Measurements from ENCODE around the gene CPNE1.

CPNE1 gene

GRCh38 chr20:35654415-35654814 lies 10.3 kb downstream of the CPNE1 start:
- no peak overlapping the region for H3K4me3 ChIP-seq (ENCODE audit: low read depth, low read length)

- H3K4me3 ChIP-seq (ENCODE audit: low read depth, low read length), result no peak overlapping the region
These were observed 10.8 kb downstream of the CPNE1 start for GRCh38 chr20:35653893-35654292.

GRCh38 chr20:35653430-35653734 lies 11.3 kb downstream of the CPNE1 start:
- H3K4me3 ChIP-seq (ENCODE audit: low read depth, low read length), result no peak overlapping the region

- no peak overlapping the region for H3K4me3 ChIP-seq (ENCODE audit: low read depth, low read length)
These were observed 11.9 kb downstream of the CPNE1 start for GRCh38 chr20:35652641-35653429.

GRCh38 chr20:35651958-35652357 lies 12.7 kb downstream of the CPNE1 start:
- no peak overlapping the region for H3K4me3 ChIP-seq (ENCODE audit: low read depth, low read length)

- H3K4me3 ChIP-seq (ENCODE audit: low read depth, low read length), result no peak overlapping the region
These were observed 14.1 kb downstream of the CPNE1 start for GRCh38 chr20:35650632-35651031.

- H3K4me3 ChIP-seq (ENCODE audit: low read depth, low read length), result no peak overlapping the region
These were observed 15.9 kb downstream of the CPNE1 start for GRCh38 chr20:35648836-35649235.

- H3K4me3 ChIP-seq (ENCODE audit: low read depth, low read length), result no peak overlapping the region
These were observed 19.9 kb downstream of the CPNE1 start for GRCh38 chr20:35644806-35645205.

GRCh38 chr20:35643045-35643444 lies 21.7 kb downstream of the CPNE1 start:
- no peak overlapping the region for H3K4me3 ChIP-seq (ENCODE audit: low read depth, low read length)

GRCh38 chr20:35641743-35642142 lies 23.0 kb downstream of the CPNE1 start:
- no peak overlapping the region for H3K4me3 ChIP-seq (ENCODE audit: low read depth, low read length)

- H3K4me3 ChIP-seq (ENCODE audit: low read depth, low read length), result no peak overlapping the region
These were observed 24.0 kb downstream of the CPNE1 start for GRCh38 chr20:35640724-35641123.

GRCh38 chr20:35638751-35639150 lies 25.9 kb downstream of the CPNE1 start:
- no peak overlapping the region for H3K4me3 ChIP-seq (ENCODE audit: low read depth, low read length)

GRCh38 chr20:35637276-35637675 lies 27.4 kb downstream of the CPNE1 start:
- no peak overlapping the region for H3K4me3 ChIP-seq (ENCODE audit: low read depth, low read length)

- no peak overlapping the region for H3K4me3 ChIP-seq (ENCODE audit: low read depth, low read length)
These were observed 28.6 kb downstream of the CPNE1 start for GRCh38 chr20:35636095-35636494.

GRCh38 chr20:35635652-35636051 lies 29.0 kb downstream of the CPNE1 start:
- no peak overlapping the region for H3K4me3 ChIP-seq (ENCODE audit: low read depth, low read length)

- no peak overlapping the region for H3K4me3 ChIP-seq (ENCODE audit: low read depth, low read length)
These were observed 32.1 kb downstream of the CPNE1 start for GRCh38 chr20:35632539-35633115.

GRCh38 chr20:35630636-35631035 lies 34.1 kb downstream of the CPNE1 start:
- H3K4me3 ChIP-seq (ENCODE audit: low read depth, low read length), result no peak overlapping the region

GRCh38 chr20:35629427-35630145 lies 35.1 kb downstream of the CPNE1 start:
- H3K4me3 ChIP-seq (ENCODE audit: low read depth, low read length), result no peak overlapping the region

- H3K4me3 ChIP-seq (ENCODE audit: low read depth, low read length), result no peak overlapping the region
These were observed 37.6 kb downstream of the CPNE1 start for GRCh38 chr20:35627121-35627520.

- H3K4me3 ChIP-seq (ENCODE audit: low read depth, low read length), result no peak overlapping the region
These were observed 38.2 kb downstream of the CPNE1 start for GRCh38 chr20:35626386-35627001.

GRCh38 chr20:35625584-35626385 lies 38.9 kb downstream of the CPNE1 start:
- H3K4me3 ChIP-seq (ENCODE audit: low read depth, low read length), result no peak overlapping the region

All from iPS-11a (cell line).